ENCODE measurements around the gene EREG. TPM values are rescaled to one million over a fixed set of nuclear protein-coding genes. Genes with fewer than 3 reads are reported as not detected.

The EREG gene
- total RNA-seq, 1 donor from 2014 or later, result 3.1 TPM

GRCh38 chr4:74362347-74362746 lies 2.6 kb upstream of the EREG start:
- TF ChIP-seq CTCF (conservative IDR thresholded peaks at IDR 0.05; ENCODE audit: low read depth, low read length), result no peak
- no peak overlapping the region for H3K4me3 ChIP-seq (ENCODE audit: low read depth, low read length)
- DNase-seq (ENCODE audit: low read depth), result no peak

- DNase-seq (ENCODE audit: low read depth), result no peak
- H3K4me3 ChIP-seq (ENCODE audit: low read depth, low read length), result peak overlapping the region; percentile 69
Observed at GRCh38 chr4:74364256-74364651, 691 bp upstream of the EREG start.

GRCh38 chr4:74365761-74366160 lies 816 bp downstream of the EREG start:
- no peak for DNase-seq (ENCODE audit: low read depth)
- TF ChIP-seq CTCF (conservative IDR thresholded peaks at IDR 0.05; ENCODE audit: low read depth, low read length), result no peak
- H3K4me3 ChIP-seq (ENCODE audit: low read depth, low read length), result peak overlapping the region; percentile 69

More at GRCh38 chr4:74364256-74364651, 691 bp upstream of the EREG start:
- TF ChIP-seq CTCF (conservative IDR thresholded peaks at IDR 0.05; ENCODE audit: low read depth, low read length), result no peak

GRCh38 chr4:74366367-74366911 lies 1.5 kb downstream of the EREG start:
- DNase-seq (ENCODE audit: low read depth), result no peak
- H3K4me3 ChIP-seq (ENCODE audit: low read depth, low read length), result peak overlapping the region; percentile 69
- TF ChIP-seq CTCF (conservative IDR thresholded peaks at IDR 0.05; ENCODE audit: low read depth, low read length), result no peak

GRCh38 chr4:74367656-74368290 lies 2.8 kb downstream of the EREG start:
- no peak for DNase-seq (ENCODE audit: low read depth)
- no peak overlapping the region for H3K4me3 ChIP-seq (ENCODE audit: low read depth, low read length)

GRCh38 chr4:74368596-74368995 lies 3.7 kb downstream of the EREG start:
- H3K4me3 ChIP-seq (ENCODE audit: low read depth, low read length), result no peak overlapping the region
- no peak for DNase-seq (ENCODE audit: low read depth)
- TF ChIP-seq CTCF (conservative IDR thresholded peaks at IDR 0.05; ENCODE audit: low read depth, low read length), result no peak

More at GRCh38 chr4:74367656-74368290, 2.8 kb downstream of the EREG start:
- no peak for TF ChIP-seq CTCF (conservative IDR thresholded peaks at IDR 0.05; ENCODE audit: low read depth, low read length)

- H3K4me3 ChIP-seq (ENCODE audit: low read depth, low read length), result no peak overlapping the region
- no peak for TF ChIP-seq CTCF (conservative IDR thresholded peaks at IDR 0.05; ENCODE audit: low read depth, low read length)
- DNase-seq (ENCODE audit: low read depth), result no peak
Observed at GRCh38 chr4:74369855-74370254, 4.9 kb downstream of the EREG start.
